Measurements from ENCODE around the gene BCL2L1. TPM values are rescaled to one million over a fixed set of nuclear protein-coding genes. Genes with fewer than 3 reads are reported as not detected.

BCL2L1 gene
- total and polyA plus RNA-seq, 2 donors (not counting 1 experiment from before 2014, with no cell fraction given): 61.8 to 77.1 TPM

- Histone ChIP-seq H3K79me2 (ENCODE audit: control insufficient read depth, insufficient read depth, low read length) (peaks cover 75% of the 10 kb centered on the region), H3K36me3 (ENCODE audit: control insufficient read depth, insufficient read depth, low read length) (no peaks in the 10 kb centered on the region), H3K27me3 (ENCODE audit: control insufficient read depth, insufficient read depth, low read length) (no peaks in the 10 kb centered on the region), H3K4me1 (ENCODE audit: control insufficient read depth, extremely low read depth, insufficient read depth, low read length) (peaks cover 2% of the 10 kb centered on the region), H3K9me3 (ENCODE audit: control insufficient read depth, insufficient read depth, low read depth, low read length) (no peaks in the 10 kb centered on the region), H3K9ac (ENCODE audit: insufficient read depth, low read length) (no peak overlapping the region), H3K27ac (ENCODE audit: insufficient read depth, low read length) (no peak overlapping the region), H3K4me2 (ENCODE audit: extremely low read depth, insufficient read depth, low read length) (no peak overlapping the region), H4K20me1 (ENCODE audit: control insufficient read depth, extremely low read depth, insufficient read depth, low read length) (no peaks in the 10 kb centered on the region), H3K4me3 (replicated peaks in 1 of 4; ENCODE audit: control extremely low read depth in 1 of 4, insufficient read depth in 1 of 4, low read depth in 3 of 4, low read length in 4 of 4) (no peak overlapping the region), H2AFZ (ENCODE audit: low read length) (no peak overlapping the region)
- TF ChIP-seq EZH2 (IDR thresholded peaks at IDR 0.05; ENCODE audit: low read length, missing control alignments) (no peak), CTCF (conservative IDR thresholded peaks at IDR 0.05 in 1 of 2, IDR thresholded peaks at IDR 0.05 in 1 of 2; ENCODE audit: low read depth in 1 of 2, low read length in 2 of 2) (no peak)
- DNase-seq (ENCODE audit: low read depth in 2 of 2): no peak
These were observed 34.6 kb upstream of the BCL2L1 start for GRCh38 chr20:31757254-31757653.

- H3K4me3 ChIP-seq (replicated peaks in 1 of 4; ENCODE audit: control extremely low read depth in 1 of 4, insufficient read depth in 1 of 4, low read depth in 3 of 4, low read length in 4 of 4): no peak overlapping the region
- no peak for TF ChIP-seq CTCF (conservative IDR thresholded peaks at IDR 0.05 in 1 of 2, IDR thresholded peaks at IDR 0.05 in 1 of 2; ENCODE audit: low read depth in 1 of 2, low read length in 2 of 2)
- TF ChIP-seq EZH2 (IDR thresholded peaks at IDR 0.05; ENCODE audit: low read length, missing control alignments): no peak
- peak; percentile 92 to 95 for DNase-seq (ENCODE audit: low read depth in 2 of 2)
- no peaks in the 10 kb centered on the region for H3K27me3 ChIP-seq (ENCODE audit: control insufficient read depth, insufficient read depth, low read length)
- H3K4me2 ChIP-seq (ENCODE audit: extremely low read depth, insufficient read depth, low read length): no peak overlapping the region
- H3K9me3 ChIP-seq (ENCODE audit: control insufficient read depth, insufficient read depth, low read depth, low read length): no peaks in the 10 kb centered on the region
- H3K9ac ChIP-seq (ENCODE audit: insufficient read depth, low read length): no peak overlapping the region
- no peaks in the 10 kb centered on the region for H4K20me1 ChIP-seq (ENCODE audit: control insufficient read depth, extremely low read depth, insufficient read depth, low read length)
- H3K4me1 ChIP-seq (ENCODE audit: control insufficient read depth, extremely low read depth, insufficient read depth, low read length): peaks cover 7% of the 10 kb centered on the region
- peak overlapping the region; percentile 77 for H3K27ac ChIP-seq (ENCODE audit: insufficient read depth, low read length)
- no peak overlapping the region for H2AFZ ChIP-seq (ENCODE audit: low read length)
- peaks cover 93% of the 10 kb centered on the region for H3K79me2 ChIP-seq (ENCODE audit: control insufficient read depth, insufficient read depth, low read length)
- no peaks in the 10 kb centered on the region for H3K36me3 ChIP-seq (ENCODE audit: control insufficient read depth, insufficient read depth, low read length)
These were observed 28.5 kb upstream of the BCL2L1 start for GRCh38 chr20:31751126-31751525.

GRCh38 chr20:31749223-31749622 lies 26.6 kb upstream of the BCL2L1 start:
- no peak overlapping the region for H3K4me3 ChIP-seq (replicated peaks in 1 of 4; ENCODE audit: control extremely low read depth in 1 of 4, insufficient read depth in 1 of 4, low read depth in 3 of 4, low read length in 4 of 4)
- no peak overlapping the region for H3K4me2 ChIP-seq (ENCODE audit: extremely low read depth, insufficient read depth, low read length)
- no peaks in the 10 kb centered on the region for H3K36me3 ChIP-seq (ENCODE audit: control insufficient read depth, insufficient read depth, low read length)
- TF ChIP-seq EZH2 (IDR thresholded peaks at IDR 0.05; ENCODE audit: low read length, missing control alignments) (no peak), CTCF (conservative IDR thresholded peaks at IDR 0.05 in 1 of 2, IDR thresholded peaks at IDR 0.05 in 1 of 2; ENCODE audit: low read depth in 1 of 2, low read length in 2 of 2) (no peak)
- no peaks in the 10 kb centered on the region for H3K27me3 ChIP-seq (ENCODE audit: control insufficient read depth, insufficient read depth, low read length)
- no peak overlapping the region for H3K9ac ChIP-seq (ENCODE audit: insufficient read depth, low read length)
- no peak overlapping the region for H2AFZ ChIP-seq (ENCODE audit: low read length)
- no peaks in the 10 kb centered on the region for H4K20me1 ChIP-seq (ENCODE audit: control insufficient read depth, extremely low read depth, insufficient read depth, low read length)
- H3K4me1 ChIP-seq (ENCODE audit: control insufficient read depth, extremely low read depth, insufficient read depth, low read length): peaks cover 7% of the 10 kb centered on the region
- peaks cover 93% of the 10 kb centered on the region for H3K79me2 ChIP-seq (ENCODE audit: control insufficient read depth, insufficient read depth, low read length)
- DNase-seq (ENCODE audit: low read depth in 2 of 2): no peak
- no peaks in the 10 kb centered on the region for H3K9me3 ChIP-seq (ENCODE audit: control insufficient read depth, insufficient read depth, low read depth, low read length)
- H3K27ac ChIP-seq (ENCODE audit: insufficient read depth, low read length): no peak overlapping the region
